GM13977 (cell line): ENCODE data around the gene CLMP.
"Not testable (repeated sequence)": the region's sequence is repeated elsewhere in the genome, so short reads cannot be mapped to it uniquely, and the experiment has no call there.

ENCODE experiments used
- DNase-seq: peaks from one replicate; pipeline ENCODE4 v3.0.0; 2012; ENCODE audit warnings: low spot score
- in situ Hi-C: fragments of 300-500 bp; cut with MboI; formaldehyde crosslinking; loops from one replicate; pipeline ENCODE4 v1.12.0; 2022; ENCODE audit warnings: low sequenced_read_pairs, low pct_unique_long_range_greater_than_20kb, mixed read lengths, inconsistent platforms; ENCODE audit not compliant: unreplicated experiment
- TF ChIP-seq, protein P1 (sequence below): IDR thresholded peaks from 2 replicates; pipeline ENCODE4 v1.5.1; 2012; ENCODE audit warnings: mild to moderate bottlenecking, control low read depth; ENCODE audit not compliant: insufficient read depth; ENCODE audit errors: extremely low read depth, missing control alignments

The CLMP gene

GRCh38 chr11:123211981-123212380 lies 16.9 kb upstream of the CLMP start:
- TF ChIP-seq, protein P1, sequence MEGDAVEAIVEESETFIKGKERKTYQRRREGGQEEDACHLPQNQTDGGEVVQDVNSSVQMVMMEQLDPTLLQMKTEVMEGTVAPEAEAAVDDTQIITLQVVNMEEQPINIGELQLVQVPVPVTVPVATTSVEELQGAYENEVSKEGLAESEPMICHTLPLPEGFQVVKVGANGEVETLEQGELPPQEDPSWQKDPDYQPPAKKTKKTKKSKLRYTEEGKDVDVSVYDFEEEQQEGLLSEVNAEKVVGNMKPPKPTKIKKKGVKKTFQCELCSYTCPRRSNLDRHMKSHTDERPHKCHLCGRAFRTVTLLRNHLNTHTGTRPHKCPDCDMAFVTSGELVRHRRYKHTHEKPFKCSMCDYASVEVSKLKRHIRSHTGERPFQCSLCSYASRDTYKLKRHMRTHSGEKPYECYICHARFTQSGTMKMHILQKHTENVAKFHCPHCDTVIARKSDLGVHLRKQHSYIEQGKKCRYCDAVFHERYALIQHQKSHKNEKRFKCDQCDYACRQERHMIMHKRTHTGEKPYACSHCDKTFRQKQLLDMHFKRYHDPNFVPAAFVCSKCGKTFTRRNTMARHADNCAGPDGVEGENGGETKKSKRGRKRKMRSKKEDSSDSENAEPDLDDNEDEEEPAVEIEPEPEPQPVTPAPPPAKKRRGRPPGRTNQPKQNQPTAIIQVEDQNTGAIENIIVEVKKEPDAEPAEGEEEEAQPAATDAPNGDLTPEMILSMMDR: no peak
- DNase-seq: no peak
- in situ Hi-C loops: no loop called here

GRCh38 chr11:123211149-123211852 lies 16.3 kb upstream of the CLMP start:
- TF ChIP-seq, protein P1: no peak
- no peak for DNase-seq
- in situ Hi-C loops: no loop called here

GRCh38 chr11:123209591-123209990 lies 14.5 kb upstream of the CLMP start:
- TF ChIP-seq, protein P1: no peak
- in situ Hi-C loops: no loop called here
- peak; percentile 23 for DNase-seq

GRCh38 chr11:123206791-123207434 lies 11.9 kb upstream of the CLMP start:
- in situ Hi-C loops: no loop called here
- DNase-seq: no peak
- TF ChIP-seq, protein P1: no peak

GRCh38 chr11:123206055-123206454 lies 11.0 kb upstream of the CLMP start:
- not testable (repeated sequence) for DNase-seq

GRCh38 chr11:123203934-123204333 lies 8.9 kb upstream of the CLMP start:
- no peak for DNase-seq

More at GRCh38 chr11:123206055-123206454, 11.0 kb upstream of the CLMP start:
- in situ Hi-C loops: not testable (repeated sequence)

GRCh38 chr11:123203471-123203870 lies 8.4 kb upstream of the CLMP start:
- in situ Hi-C loops: no loop called here
- TF ChIP-seq, protein P1: no peak
- DNase-seq: no peak

More at GRCh38 chr11:123203934-123204333, 8.9 kb upstream of the CLMP start:
- in situ Hi-C loops: no loop called here
- TF ChIP-seq, protein P1: no peak
